GM23248 (cell line): ENCODE measurements around the gene PSPH. TPM values are rescaled to one million over a fixed set of nuclear protein-coding genes. Genes with fewer than 3 reads are reported as not detected.
"Not testable (repeated sequence)": the region's sequence is repeated elsewhere in the genome, so short reads cannot be mapped to it uniquely, and the experiment has no call there.

Experiments
- DNase-seq: peaks from one replicate; pipeline ENCODE4 v3.0.0-alpha.2; 2015
- H2AFZ ChIP-seq: fragments of 200-600 bp; sonication (generic); 2 replicates; pipeline ENCODE4 v1.6.1; 2016; ENCODE audit warnings: antibody characterized with exemption
- H3F3A ChIP-seq: fragments of 200-600 bp; sonication (generic); 2 replicates; pipeline ENCODE4 v1.6.1; 2016; ENCODE audit warnings: mild to moderate bottlenecking, antibody characterized with exemption, mixed run types; ENCODE audit not compliant: insufficient read depth
- H3K27ac ChIP-seq: fragments of 200-600 bp; sonication (generic); 2 replicates; pipeline ENCODE4 v1.5.1; 2016; ENCODE audit warnings: mild to moderate bottlenecking
- H3K27me3 ChIP-seq: fragments of 200-600 bp; sonication (generic); replicated peaks from 2 replicates; pipeline ENCODE4 v1.6.1; 2016; ENCODE audit warnings: mild to moderate bottlenecking; ENCODE audit not compliant: insufficient read depth
- H3K36me3 ChIP-seq: fragments of 200-600 bp; sonication (generic); 2 replicates; pipeline ENCODE4 v1.6.1; 2016; ENCODE audit warnings: low read depth, mild to moderate bottlenecking
- H3K4me1 ChIP-seq: fragments of 200-600 bp; sonication (generic); 2 replicates; pipeline ENCODE4 v1.6.1; 2016; ENCODE audit warnings: mild to moderate bottlenecking; ENCODE audit not compliant: insufficient read depth
- H3K4me2 ChIP-seq: fragments of 200-600 bp; sonication (generic); one replicate; pipeline ENCODE4 v1.6.1; 2016; ENCODE audit warnings: mild to moderate bottlenecking; ENCODE audit not compliant: unreplicated experiment
- H3K4me3 ChIP-seq: fragments of 200-600 bp; sonication (generic); 2 replicates; pipeline ENCODE4 v1.5.1; 2016; ENCODE audit warnings: mild to moderate bottlenecking
- H3K79me2 ChIP-seq: fragments of 200-600 bp; sonication (generic); 2 replicates; pipeline ENCODE4 v1.6.1; 2016; ENCODE audit warnings: mild to moderate bottlenecking; ENCODE audit not compliant: insufficient read depth
- H3K9ac ChIP-seq: fragments of 200-600 bp; sonication (generic); 2 replicates; pipeline ENCODE4 v1.6.1; 2016; ENCODE audit warnings: mild to moderate bottlenecking
- H3K9me2 ChIP-seq: fragments of 200-600 bp; sonication (generic); 2 replicates; pipeline ENCODE4 v1.6.1; 2016; ENCODE audit warnings: mixed run types, mild to moderate bottlenecking, moderate library complexity; ENCODE audit not compliant: insufficient read depth
- H3K9me3 ChIP-seq: fragments of 200-600 bp; sonication (generic); one replicate; pipeline ENCODE4 v1.6.1; 2017; ENCODE audit warnings: low read depth
- H4K20me1 ChIP-seq: fragments of 200-600 bp; sonication (generic); 2 replicates; pipeline ENCODE4 v1.6.0; 2016; ENCODE audit not compliant: insufficient read depth
- EZH2 ChIP-seq: fragments of 200-600 bp; sonication (generic); IDR thresholded peaks from 2 replicates; pipeline ENCODE4 v1.6.1; 2018; ENCODE audit warnings: antibody characterized with exemption, mild to moderate bottlenecking; ENCODE audit not compliant: insufficient read depth, poor library complexity, severe bottlenecking
- EZH2phosphoT487 ChIP-seq: fragments of 200-600 bp; sonication (generic); IDR thresholded peaks from 2 replicates; pipeline ENCODE4 v1.6.1; 2018; ENCODE audit warnings: antibody characterized with exemption, moderate library complexity, mild to moderate bottlenecking, low read depth; ENCODE audit not compliant: insufficient read depth
- WGBS, 2 experiments: methylation state at CpG; one replicate each; pipeline ENCODE4 v1.1.6; 2015 to 2017; ENCODE audit warnings: low lambda C conversion rate in 2 of 2, low coverage in 1 of 2; ENCODE audit errors: missing lambda C conversion rate in 2 of 2; 5-methylcytosine and 5-hydroxymethylcytosine counted together
- in situ Hi-C: fragments of 300-500 bp; cut with MboI; formaldehyde crosslinking; loops from 2 replicates; pipeline ENCODE4 v1.15.0; 2020
- polyA plus RNA-seq: library from polyadenylated mRNA; unstranded; fragments of >200 nt; fragmentation: Nextera tagmentation; extraction: Ambion mirVana; gene quantifications from 2 replicates; pipeline ENCODE4 v1.2.1, GENCODE V29; 2016
- total RNA-seq: library from RNA; depleted of rRNA; stranded (reverse); fragments of >200 nt; shearing (Covaris generic); gene quantifications from 2 replicates; pipeline ENCODE4 v1.2.3, GENCODE V29; 2014

Gene PSPH
- total and polyA plus RNA-seq, 2 experiments from 2014 or later = 34.5 to 68.6 TPM

GRCh38 chr7:56053379-56053778, 2.1 kb upstream of the PSPH start:
- H3K36me3 ChIP-seq = peaks cover 44% of the 10 kb centered on the region
- no peaks in the 10 kb centered on the region for H3K27me3 ChIP-seq
- peak overlapping the region; percentile 87 for H3K4me3 ChIP-seq

GRCh38 chr7:56051053-56051338, 248 bp downstream of the PSPH start:
- DNase-seq = no peak
- Histone ChIP-seq H3K9ac (peak overlapping the region; percentile 95), H3K27ac (peak overlapping the region; percentile 82), H3K4me2 (peak overlapping the region; percentile 99), H2AFZ (peak overlapping the region; percentile 84), H3F3A (peaks cover 56% of the 10 kb centered on the region), H3K79me2 (peaks cover 62% of the 10 kb centered on the region), H3K9me3 (no peaks in the 10 kb centered on the region), H3K4me3 (peak overlapping the region; percentile 87), H3K9me2 (no peaks in the 10 kb centered on the region), H3K27me3 (no peaks in the 10 kb centered on the region), H3K4me1 (peaks cover 19% of the 10 kb centered on the region), H4K20me1 (no peaks in the 10 kb centered on the region), H3K36me3 (peaks cover 24% of the 10 kb centered on the region)
- 0 to 1% methylated on average over 9 of the region's 9 CpGs for WGBS, 2 experiments
- TF ChIP-seq EZH2 (no peak), EZH2phosphoT487 (no peak)
- in situ Hi-C loops = loop anchor here (25.0 kb wide), 1 partner anchor 1289 kb away; the partner anchor contains the start of gene SEC61G

More at GRCh38 chr7:56053379-56053778, 2.1 kb upstream of the PSPH start:
- H3K9ac ChIP-seq = peak overlapping the region; percentile 95
- peaks cover 86% of the 10 kb centered on the region for H3K79me2 ChIP-seq
- H3K4me2 ChIP-seq = peak overlapping the region; percentile 66
- in situ Hi-C loops = loop anchor here (25.0 kb wide), 1 partner anchor 1291 kb away; the partner anchor contains the start of gene SEC61G
- no peak for DNase-seq
- no peaks in the 10 kb centered on the region for H4K20me1 ChIP-seq
- H2AFZ ChIP-seq = no peak overlapping the region
- TF ChIP-seq EZH2phosphoT487 = no peak
- TF ChIP-seq EZH2 = no peak
- WGBS, 2 experiments = 87 to 90% methylated on average over 9 of the region's 9 CpGs
- H3F3A ChIP-seq = peaks cover 56% of the 10 kb centered on the region
- peaks cover 8% of the 10 kb centered on the region for H3K4me1 ChIP-seq
- no peak overlapping the region for H3K27ac ChIP-seq
- no peaks in the 10 kb centered on the region for H3K9me3 ChIP-seq
- no peaks in the 10 kb centered on the region for H3K9me2 ChIP-seq

- H3K36me3 ChIP-seq, H3K27ac ChIP-seq, H3K9me2 ChIP-seq, H3K27me3 ChIP-seq, in situ Hi-C loops, H4K20me1 ChIP-seq, H3K4me2 ChIP-seq, H3K9ac ChIP-seq, H3K4me3 ChIP-seq, H2AFZ ChIP-seq, H3K9me3 ChIP-seq: not testable (repeated sequence)
- peaks cover 48% of the 10 kb centered on the region for H3K79me2 ChIP-seq
- DNase-seq = peak; percentile 8
- H3K4me1 ChIP-seq = peaks cover 19% of the 10 kb centered on the region
- WGBS, 2 experiments = 60 to 61% methylated on average over 8 of the region's 8 CpGs
- H3F3A ChIP-seq = peaks cover 35% of the 10 kb centered on the region; the same call in 1 of the 2 replicates
Measured at GRCh38 chr7:56048763-56049162, 2.5 kb downstream of the PSPH start.

- H3K9me2 ChIP-seq = no peaks in the 10 kb centered on the region
- H2AFZ ChIP-seq = no peak overlapping the region
- in situ Hi-C loops = no loop called here
- no peaks in the 10 kb centered on the region for H4K20me1 ChIP-seq
- no peaks in the 10 kb centered on the region for H3K27me3 ChIP-seq
- peaks cover 4% of the 10 kb centered on the region; the same call in 1 of the 2 replicates for H3K36me3 ChIP-seq
- no peak overlapping the region for H3K4me3 ChIP-seq
- 98 to 100% methylated on average over 1 of the region's 1 CpG for WGBS, 2 experiments
- peaks cover 44% of the 10 kb centered on the region for H3K79me2 ChIP-seq
- no peak overlapping the region for H3K27ac ChIP-seq
- H3K9me3 ChIP-seq = no peaks in the 10 kb centered on the region
- DNase-seq = no peak
- H3K4me1 ChIP-seq = peaks cover 18% of the 10 kb centered on the region
- TF ChIP-seq EZH2 (no peak), EZH2phosphoT487 (no peak)
- H3K4me2 ChIP-seq = no peak overlapping the region
- H3K9ac ChIP-seq = no peak overlapping the region
- peaks cover 30% of the 10 kb centered on the region; the same call in 1 of the 2 replicates for H3F3A ChIP-seq
Measured at GRCh38 chr7:56048245-56048644, 3.0 kb downstream of the PSPH start.

- DNase-seq, H3K36me3 ChIP-seq, H3K4me3 ChIP-seq, H3K4me2 ChIP-seq, H2AFZ ChIP-seq, H3K9me3 ChIP-seq, H3K27me3 ChIP-seq, H4K20me1 ChIP-seq, H3K9me2 ChIP-seq, in situ Hi-C loops: not testable (repeated sequence)
- WGBS, 2 experiments = 82% methylated on average over 11 of the region's 11 CpGs
- Histone ChIP-seq H3K9ac (0 out of 2 replicates have a peak overlapping the region, but pooled peaks have one; percentile 14), H3K79me2 (peaks cover 37% of the 10 kb centered on the region), H3K4me1 (peaks cover 11% of the 10 kb centered on the region), H3K27ac (peak overlapping the region; percentile 73), H3F3A (peaks cover 27% of the 10 kb centered on the region; the same call in 1 of the 2 replicates)
Measured at GRCh38 chr7:56047446-56048116, 3.7 kb downstream of the PSPH start.
